C4-2B (cell line): ENCODE measurements around the gene KLK8.

Experiments
- ZFX ChIP-seq: fragments of 450-650 bp; IDR thresholded peaks from 2 replicates; pipeline ENCODE4 v1.6.1; 2017
- TF ChIP-seq, protein P1 (sequence below): fragments of 450-650 bp; conservative IDR thresholded peaks from 2 replicates; pipeline ENCODE4 v1.5.1; 2017; ENCODE audit warnings: mild to moderate bottlenecking

DNA sequence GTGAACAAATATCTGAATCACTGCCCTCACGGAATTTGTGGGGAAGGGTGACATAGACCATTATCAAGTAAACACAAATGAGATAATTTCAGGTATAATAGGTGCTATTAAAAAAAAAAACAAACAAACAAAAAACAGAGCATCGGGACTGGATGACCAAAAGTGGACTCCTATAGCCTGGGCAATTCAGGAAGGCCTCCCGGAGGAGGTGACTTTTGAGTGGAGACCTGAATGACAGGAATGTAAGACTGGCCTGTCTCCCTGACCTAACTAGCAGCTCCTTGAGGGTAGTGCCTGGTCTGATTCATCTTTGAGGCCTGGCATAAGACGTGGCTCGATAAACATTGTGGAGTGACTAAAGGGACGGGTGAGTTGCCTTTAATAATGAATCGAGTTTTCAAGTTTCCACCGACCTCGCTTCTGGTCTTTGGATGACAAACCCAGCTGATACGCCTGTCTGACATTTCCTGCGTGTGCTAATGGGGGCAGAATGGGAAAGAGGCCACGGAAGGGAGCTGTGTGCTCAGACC lies 11.3 kb upstream of the KLK8 start:
- TF ChIP-seq, protein P1, sequence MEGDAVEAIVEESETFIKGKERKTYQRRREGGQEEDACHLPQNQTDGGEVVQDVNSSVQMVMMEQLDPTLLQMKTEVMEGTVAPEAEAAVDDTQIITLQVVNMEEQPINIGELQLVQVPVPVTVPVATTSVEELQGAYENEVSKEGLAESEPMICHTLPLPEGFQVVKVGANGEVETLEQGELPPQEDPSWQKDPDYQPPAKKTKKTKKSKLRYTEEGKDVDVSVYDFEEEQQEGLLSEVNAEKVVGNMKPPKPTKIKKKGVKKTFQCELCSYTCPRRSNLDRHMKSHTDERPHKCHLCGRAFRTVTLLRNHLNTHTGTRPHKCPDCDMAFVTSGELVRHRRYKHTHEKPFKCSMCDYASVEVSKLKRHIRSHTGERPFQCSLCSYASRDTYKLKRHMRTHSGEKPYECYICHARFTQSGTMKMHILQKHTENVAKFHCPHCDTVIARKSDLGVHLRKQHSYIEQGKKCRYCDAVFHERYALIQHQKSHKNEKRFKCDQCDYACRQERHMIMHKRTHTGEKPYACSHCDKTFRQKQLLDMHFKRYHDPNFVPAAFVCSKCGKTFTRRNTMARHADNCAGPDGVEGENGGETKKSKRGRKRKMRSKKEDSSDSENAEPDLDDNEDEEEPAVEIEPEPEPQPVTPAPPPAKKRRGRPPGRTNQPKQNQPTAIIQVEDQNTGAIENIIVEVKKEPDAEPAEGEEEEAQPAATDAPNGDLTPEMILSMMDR, result no peak
- no peak for TF ChIP-seq ZFX
